Uterus (tissue), 4 donors: ENCODE measurements around the gene ATP10A. TPM values are rescaled to one million over a fixed set of nuclear protein-coding genes. Genes with fewer than 3 reads are reported as not detected.
A peak's percentile ranks its signal among the peaks of the same experiment; 100 is the strongest.

ENCODE experiments used
- DNase-seq, 2 donors: peaks; one replicate each; pipeline ENCODE4 v3.0.0-alpha.2; 2019 to 2020
- H3K27ac ChIP-seq, 2 donors: fragments of 200-600 bp; sonication (generic); 1 replicate in 1 of 2; 2 replicates in 1 of 2; pipeline ENCODE4 v1.5.1; 2016 to 2018
- H3K27me3 ChIP-seq, 2 donors: fragments of 200-600 bp; sonication (generic); one replicate each; pipeline ENCODE4 v1.5.1; 2018 to 2019; ENCODE audit warnings: control low read depth in 1 of 2
- H3K36me3 ChIP-seq, 2 donors: fragments of 200-600 bp; sonication (generic); one replicate each; pipeline ENCODE4 v1.5.1; 2019; ENCODE audit warnings: control low read depth in 1 of 2
- H3K4me1 ChIP-seq, 2 donors: fragments of 200-600 bp; sonication (generic); one replicate each; pipeline ENCODE4 v1.5.1; 2018 to 2019; ENCODE audit warnings: control low read depth in 1 of 2
- H3K4me3 ChIP-seq, 2 donors: fragments of 200-600 bp; sonication (generic); 1 replicate in 1 of 2; 2 replicates in 1 of 2; pipeline ENCODE4 v1.5.1; 2018 to 2019; ENCODE audit warnings: mild to moderate bottlenecking in 1 of 2
- H3K9me3 ChIP-seq, 2 donors: fragments of 200-600 bp; sonication (generic); one replicate each; pipeline ENCODE4 v1.5.1; 2019; ENCODE audit warnings: control low read depth in 1 of 2
- CTCF ChIP-seq, 4 experiments: fragments of 200-600 bp in 2 of 4; fragments of 450-650 bp in 2 of 4; sonication (generic) in 2 of 4; IDR thresholded peaks; one replicate each; pipeline ENCODE4 v1.5.1; 2016 to 2019; ENCODE audit warnings: antibody characterized with exemption in 4 of 4, mild to moderate bottlenecking in 2 of 4, moderate library complexity in 1 of 4
- POLR2A ChIP-seq, 2 donors: fragments of 450-650 bp; IDR thresholded peaks; one replicate each; pipeline ENCODE4 v1.6.1; 2016; ENCODE audit warnings: antibody characterized with exemption in 2 of 2, mild to moderate bottlenecking in 1 of 2, moderate library complexity in 1 of 2
- intact Hi-C: fragments of 100-400 bp; cut with DNase I; formaldehyde crosslinking; loops from one replicate; pipeline ENCODE4 v1.15.1; 2023; ENCODE audit warnings: low total_unique reads
- total RNA-seq, 4 donors: library from RNA; depleted of rRNA in 3 of 4; stranded (reverse); fragments of >200 nt in 3 of 4; gene quantifications; one replicate each; pipeline versions ENCODE4 v1.1.0 to v1.2.4, GENCODE V29; 2014 to 2023
- donor health status: DM: yes; HTN: yes; CAD: no.

ATP10A gene, protein sequence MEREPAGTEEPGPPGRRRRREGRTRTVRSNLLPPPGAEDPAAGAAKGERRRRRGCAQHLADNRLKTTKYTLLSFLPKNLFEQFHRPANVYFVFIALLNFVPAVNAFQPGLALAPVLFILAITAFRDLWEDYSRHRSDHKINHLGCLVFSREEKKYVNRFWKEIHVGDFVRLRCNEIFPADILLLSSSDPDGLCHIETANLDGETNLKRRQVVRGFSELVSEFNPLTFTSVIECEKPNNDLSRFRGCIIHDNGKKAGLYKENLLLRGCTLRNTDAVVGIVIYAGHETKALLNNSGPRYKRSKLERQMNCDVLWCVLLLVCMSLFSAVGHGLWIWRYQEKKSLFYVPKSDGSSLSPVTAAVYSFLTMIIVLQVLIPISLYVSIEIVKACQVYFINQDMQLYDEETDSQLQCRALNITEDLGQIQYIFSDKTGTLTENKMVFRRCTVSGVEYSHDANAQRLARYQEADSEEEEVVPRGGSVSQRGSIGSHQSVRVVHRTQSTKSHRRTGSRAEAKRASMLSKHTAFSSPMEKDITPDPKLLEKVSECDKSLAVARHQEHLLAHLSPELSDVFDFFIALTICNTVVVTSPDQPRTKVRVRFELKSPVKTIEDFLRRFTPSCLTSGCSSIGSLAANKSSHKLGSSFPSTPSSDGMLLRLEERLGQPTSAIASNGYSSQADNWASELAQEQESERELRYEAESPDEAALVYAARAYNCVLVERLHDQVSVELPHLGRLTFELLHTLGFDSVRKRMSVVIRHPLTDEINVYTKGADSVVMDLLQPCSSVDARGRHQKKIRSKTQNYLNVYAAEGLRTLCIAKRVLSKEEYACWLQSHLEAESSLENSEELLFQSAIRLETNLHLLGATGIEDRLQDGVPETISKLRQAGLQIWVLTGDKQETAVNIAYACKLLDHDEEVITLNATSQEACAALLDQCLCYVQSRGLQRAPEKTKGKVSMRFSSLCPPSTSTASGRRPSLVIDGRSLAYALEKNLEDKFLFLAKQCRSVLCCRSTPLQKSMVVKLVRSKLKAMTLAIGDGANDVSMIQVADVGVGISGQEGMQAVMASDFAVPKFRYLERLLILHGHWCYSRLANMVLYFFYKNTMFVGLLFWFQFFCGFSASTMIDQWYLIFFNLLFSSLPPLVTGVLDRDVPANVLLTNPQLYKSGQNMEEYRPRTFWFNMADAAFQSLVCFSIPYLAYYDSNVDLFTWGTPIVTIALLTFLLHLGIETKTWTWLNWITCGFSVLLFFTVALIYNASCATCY (N-terminal part only)
- total RNA-seq: 1 to 10 TPM in 3 of 4 donors, under 1 TPM in 1; 0.29 to 3.8 (median 2.5) TPM

- Histone ChIP-seq H3K27ac (peak within 1 kb of the TSS in 1 of 2 donors; percentile 46), H3K4me1 (peaks cover 0 to 3% of the 10 kb centered on the region in 2 donors), H3K36me3 (no peaks in the 10 kb centered on the region), H3K4me3 (peak within 1 kb of the TSS; percentile 47 to 50), H3K9me3 (no peaks in the 10 kb centered on the region), H3K27me3 (no peaks in the 10 kb centered on the region)
- DNase-seq: peak in 1 of 2 donors; percentile 37
- TF ChIP-seq POLR2A (IDR thresholded peaks at IDR 0.05) (no peak), CTCF (IDR thresholded peaks at IDR 0.05) (no peak)
- intact Hi-C loops: no loop called here
Observed at GRCh38 chr15:25863111-25863967, at the start of gene ATP10A. Gene ATP10A (minus strand): TSS chr15:25863327. CDS start chr15:25863096, 231 bp downstream.

- no peak for DNase-seq
- Histone ChIP-seq H3K4me1 (no peaks in the 10 kb centered on the region), H3K9me3 (no peaks in the 10 kb centered on the region), H3K4me3 (no peak overlapping the region), H3K36me3 (no peaks in the 10 kb centered on the region), H3K27ac (no peak overlapping the region), H3K27me3 (no peaks in the 10 kb centered on the region)
- TF ChIP-seq CTCF (IDR thresholded peaks at IDR 0.05): no peak
- no peak for TF ChIP-seq POLR2A (IDR thresholded peaks at IDR 0.05)
- intact Hi-C loops: no loop called here
Observed at GRCh38 chr15:25912035-25912434, 48.9 kb upstream of the ATP10A start.

DNA sequence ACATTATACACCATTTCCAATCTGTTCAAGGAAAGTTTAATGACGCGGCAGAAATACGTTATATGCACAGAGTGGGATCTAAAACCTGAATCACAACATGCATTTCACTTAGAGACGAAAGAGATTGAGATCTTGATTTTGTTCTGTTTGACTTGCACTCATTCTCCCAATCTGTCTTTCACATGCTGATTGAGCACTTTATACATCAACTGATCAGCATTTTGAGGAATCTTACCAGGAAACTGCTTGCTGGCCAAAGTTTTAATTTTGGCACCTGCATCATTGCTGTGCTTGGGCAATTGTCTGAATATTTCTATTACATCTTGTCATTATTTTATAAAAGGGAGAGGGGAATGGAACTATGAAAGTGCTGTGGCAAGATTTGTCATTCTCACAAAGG, 47.7 kb upstream of the ATP10A start:
- intact Hi-C loops: no loop called here
- H3K36me3 ChIP-seq: no peaks in the 10 kb centered on the region
- H3K27me3 ChIP-seq: no peaks in the 10 kb centered on the region
- no peak overlapping the region for H3K27ac ChIP-seq
- H3K9me3 ChIP-seq: no peaks in the 10 kb centered on the region
- no peak for DNase-seq
- H3K4me3 ChIP-seq: no peak overlapping the region
- no peak for TF ChIP-seq CTCF (IDR thresholded peaks at IDR 0.05)
- TF ChIP-seq POLR2A (IDR thresholded peaks at IDR 0.05): no peak
- H3K4me1 ChIP-seq: no peaks in the 10 kb centered on the region

DNA sequence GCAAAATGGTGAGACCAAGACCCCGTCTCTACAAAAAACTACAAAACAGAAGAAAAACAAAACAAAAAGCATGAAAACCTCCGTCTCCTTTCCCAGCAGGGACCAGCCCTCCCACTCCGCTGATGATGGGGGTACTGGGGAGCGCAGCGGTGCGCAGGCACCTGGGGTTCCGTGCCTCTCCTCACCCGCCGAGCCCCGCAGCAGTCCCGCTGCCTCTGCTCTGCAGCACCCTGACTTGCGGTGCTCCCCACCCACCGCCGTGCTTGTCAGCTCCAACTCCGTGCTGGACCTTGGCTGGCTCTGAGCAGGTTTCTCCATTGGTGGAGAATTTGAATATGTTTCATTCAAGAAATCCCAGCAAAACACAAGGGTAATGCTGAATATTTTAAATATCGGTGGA, 46.7 kb upstream of the ATP10A start:
- H3K4me3 ChIP-seq: no peak overlapping the region
- intact Hi-C loops: no loop called here
- H3K27me3 ChIP-seq: no peaks in the 10 kb centered on the region
- H3K36me3 ChIP-seq: no peaks in the 10 kb centered on the region
- TF ChIP-seq CTCF (IDR thresholded peaks at IDR 0.05) (no peak), POLR2A (IDR thresholded peaks at IDR 0.05) (no peak)
- no peak for DNase-seq
- no peaks in the 10 kb centered on the region for H3K4me1 ChIP-seq
- H3K9me3 ChIP-seq: no peaks in the 10 kb centered on the region
- no peak overlapping the region for H3K27ac ChIP-seq
